Measurements from ENCODE around the gene SLC2A10.

SLC2A10 gene

GRCh38 chr20:46682063-46682821 is 27.2 kb upstream of the SLC2A10 start:
- no peak for DNase-seq

- no peak for DNase-seq
Measured at GRCh38 chr20:46683011-46683667, 26.3 kb upstream of the SLC2A10 start.

- no peak for DNase-seq
Measured at GRCh38 chr20:46683668-46683938, 25.8 kb upstream of the SLC2A10 start.

- no peak for DNase-seq
Measured at GRCh38 chr20:46683939-46684750, 25.3 kb upstream of the SLC2A10 start.

- DNase-seq: no peak
Measured at GRCh38 chr20:46688151-46689081, 21.0 kb upstream of the SLC2A10 start.

GRCh38 chr20:46689082-46689753 is 20.2 kb upstream of the SLC2A10 start, which contains the start of gene TP53RK:
Gene TP53RK, minus strand, starts transcription at chr20:46689444. Its CDS starts 30 bp downstream, at chr20:46689414.
- peak; percentile 78 to 99 for DNase-seq

GRCh38 chr20:46689754-46690085 is 19.7 kb upstream of the SLC2A10 start:
- DNase-seq: no peak

GRCh38 chr20:46690219-46691106 is 19.0 kb upstream of the SLC2A10 start:
- no peak for DNase-seq

GRCh38 chr20:46691196-46691595 is 18.3 kb upstream of the SLC2A10 start:
- no peak for DNase-seq

GRCh38 chr20:46694484-46694883 is 15.0 kb upstream of the SLC2A10 start:
- DNase-seq: no peak

- DNase-seq: no peak
Measured at GRCh38 chr20:46695892-46696291, 13.6 kb upstream of the SLC2A10 start.

- no peak for DNase-seq
Measured at GRCh38 chr20:46696791-46697279, 12.6 kb upstream of the SLC2A10 start.

GRCh38 chr20:46698788-46699187 is 10.7 kb upstream of the SLC2A10 start:
- DNase-seq: no peak

GRCh38 chr20:46699651-46700359 is 9.6 kb upstream of the SLC2A10 start:
- DNase-seq: no peak

- no peak for DNase-seq
Measured at GRCh38 chr20:46700481-46700880, 9.0 kb upstream of the SLC2A10 start.

GRCh38 chr20:46701057-46701456 is 8.4 kb upstream of the SLC2A10 start:
- no peak for DNase-seq

GRCh38 chr20:46701556-46701955 is 7.9 kb upstream of the SLC2A10 start:
- DNase-seq: no peak

GRCh38 chr20:46701986-46702385 is 7.5 kb upstream of the SLC2A10 start:
- no peak for DNase-seq

GRCh38 chr20:46702447-46703203 is 6.8 kb upstream of the SLC2A10 start:
- DNase-seq: no peak

GRCh38 chr20:46703435-46703834 is 6.0 kb upstream of the SLC2A10 start:
- DNase-seq: no peak
